Neural crest cell (in vitro differentiated cells): ENCODE data around the gene OR10H4. TPM values are rescaled to one million over a fixed set of nuclear protein-coding genes. Genes with fewer than 3 reads are reported as not detected.
"Not testable (repeated sequence)": the region's sequence is repeated elsewhere in the genome, so short reads cannot be mapped to it uniquely, and the experiment has no call there.

Experiments
- DNase-seq: peaks from one replicate; pipeline ENCODE4 v3.0.0; 2021; ENCODE audit warnings: low read depth, mixed read lengths, low spot score
- H3K27ac Mint-ChIP-seq: one replicate; pipeline ENCODE4 v1.8.0; 2021; ENCODE audit warnings: mild to moderate bottlenecking, mixed read lengths; ENCODE audit not compliant: unreplicated experiment
- H3K27me3 Mint-ChIP-seq: 2 replicates; pipeline ENCODE4 v1.8.0; 2021; ENCODE audit warnings: low read depth, mild to moderate bottlenecking, mixed read lengths
- H3K36me3 Mint-ChIP-seq: 2 replicates; pipeline ENCODE4 v1.8.0; 2021; ENCODE audit warnings: low read depth, mild to moderate bottlenecking, mixed read lengths
- H3K4me1 Mint-ChIP-seq: 2 replicates; pipeline ENCODE4 v1.8.0; 2021; ENCODE audit warnings: mixed read lengths
- H3K4me3 Mint-ChIP-seq: one replicate; pipeline ENCODE4 v1.8.0; 2021; ENCODE audit warnings: mild to moderate bottlenecking, mixed read lengths
- H3K9me3 Mint-ChIP-seq: 2 replicates; pipeline ENCODE4 v1.8.0; 2021; ENCODE audit warnings: mixed read lengths
- CTCF ChIP-seq: fragments of 200-600 bp; sonication (generic); conservative IDR thresholded peaks from 2 replicates; pipeline ENCODE4 v1.5.0; 2021; ENCODE audit warnings: antibody characterized with exemption, mild to moderate bottlenecking
- total RNA-seq: library from RNA; stranded (reverse); gene quantifications from 2 replicates; pipeline ENCODE4 v1.2.1, GENCODE V29; 2021

OR10H4 gene
- total RNA-seq, 1 donor from 2014 or later = not detected

- DNase-seq = no peak
- H3K9me3 Mint-ChIP-seq = peaks cover 34% of the 10 kb centered on the region
- no peak overlapping the region for H3K4me3 Mint-ChIP-seq
- peaks cover 2% of the 10 kb centered on the region for H3K36me3 Mint-ChIP-seq
- no peak overlapping the region for H3K27ac Mint-ChIP-seq
- no peaks in the 10 kb centered on the region for H3K27me3 Mint-ChIP-seq
- H3K4me1 Mint-ChIP-seq = no peaks in the 10 kb centered on the region
- no peak for TF ChIP-seq CTCF
Measured at GRCh38 chr19:15923702-15924101, 25.1 kb upstream of the OR10H4 start.

GRCh38 chr19:15926484-15926883, 22.3 kb upstream of the OR10H4 start:
- peaks cover 28% of the 10 kb centered on the region for H3K9me3 Mint-ChIP-seq
- H3K27me3 Mint-ChIP-seq = no peaks in the 10 kb centered on the region
- TF ChIP-seq CTCF = no peak
- no peak overlapping the region for H3K27ac Mint-ChIP-seq
- peaks cover 6% of the 10 kb centered on the region for H3K36me3 Mint-ChIP-seq
- no peak for DNase-seq
- H3K4me1 Mint-ChIP-seq = no peaks in the 10 kb centered on the region
- H3K4me3 Mint-ChIP-seq = no peak overlapping the region

- Mint-ChIP-seq H3K9me3 (peaks cover 26% of the 10 kb centered on the region), H3K4me3 (no peak overlapping the region), H3K4me1 (no peaks in the 10 kb centered on the region), H3K27ac (no peak overlapping the region), H3K36me3 (peaks cover 6% of the 10 kb centered on the region), H3K27me3 (no peaks in the 10 kb centered on the region)
- TF ChIP-seq CTCF = no peak
- no peak for DNase-seq
Measured at GRCh38 chr19:15928321-15928720, 20.5 kb upstream of the OR10H4 start.

- not testable (repeated sequence) for DNase-seq, H3K4me1 Mint-ChIP-seq, H3K27ac Mint-ChIP-seq, H3K4me3 Mint-ChIP-seq, H3K36me3 Mint-ChIP-seq, H3K27me3 Mint-ChIP-seq
- H3K9me3 Mint-ChIP-seq = peaks cover 13% of the 10 kb centered on the region
Measured at GRCh38 chr19:15933761-15934331, 15.0 kb upstream of the OR10H4 start.

- H3K27ac Mint-ChIP-seq = no peak within 1 kb of the TSS
Measured at GRCh38 chr19:15934332-15935078, 14.3 kb upstream of the OR10H4 start, which contains the start of gene CYP4F11. Gene CYP4F11 (minus strand): TSS chr19:15934529. CDS start chr19:15934408, 121 bp downstream.

More at GRCh38 chr19:15934332-15935078, 14.3 kb upstream of the OR10H4 start, which contains the start of gene CYP4F11:
- Mint-ChIP-seq H3K4me1 (no peaks in the 10 kb centered on the region), H3K9me3 (peaks cover 11% of the 10 kb centered on the region), H3K27me3 (no peaks in the 10 kb centered on the region), H3K4me3 (no peak within 1 kb of the TSS), H3K36me3 (peaks cover 7% of the 10 kb centered on the region)
- TF ChIP-seq CTCF = no peak
- DNase-seq = no peak
